ENCODE results near the gene FOS.
"Not testable (repeated sequence)": the region's sequence is repeated elsewhere in the genome, so short reads cannot be mapped to it uniquely, and the experiment has no call there.

Gene FOS

GRCh38 chr14:75309561-75309960 is 30.9 kb downstream of the FOS start:
- H3K4me3 ChIP-seq (ENCODE audit: insufficient read depth in 1 of 2, low read depth in 1 of 2, low read length in 2 of 2); H3K9ac ChIP-seq (ENCODE audit: low read length); H3K27ac ChIP-seq (ENCODE audit: low read length, poor library complexity, severe bottlenecking); H2BK15ac ChIP-seq (ENCODE audit: low read depth, poor library complexity, severe bottlenecking); DNase-seq; H2AK5ac ChIP-seq (ENCODE audit: low read length, severe bottlenecking); H4K91ac ChIP-seq (ENCODE audit: low read length); H2AFZ ChIP-seq (ENCODE audit: low read depth, low read length); H4K8ac ChIP-seq (ENCODE audit: low read length); H3K23ac ChIP-seq (ENCODE audit: low read length in 2 of 2); H3K4me2 ChIP-seq (ENCODE audit: low read length, poor library complexity, severe bottlenecking); H3K4ac ChIP-seq (ENCODE audit: low read depth in 1 of 2, low read length in 2 of 2); H2BK5ac ChIP-seq (ENCODE audit: low read depth, low read length, poor library complexity, severe bottlenecking); H3K14ac ChIP-seq (ENCODE audit: low read length in 2 of 2); H3K4me1 ChIP-seq (ENCODE audit: control insufficient read depth, insufficient read depth, low read depth, low read length); H3K36me3 ChIP-seq (ENCODE audit: control insufficient read depth in 1 of 2, insufficient read depth in 2 of 2, low read depth in 1 of 2, low read length in 2 of 2); H3K18ac ChIP-seq (ENCODE audit: low read depth in 1 of 2, low read length in 2 of 2); H3K9me3 ChIP-seq (ENCODE audit: control insufficient read depth, low read length); H2BK12ac ChIP-seq (ENCODE audit: low read length in 2 of 2); H3K79me1 ChIP-seq (replicated peaks; ENCODE audit: low read length, poor library complexity, severe bottlenecking); H2BK120ac ChIP-seq (ENCODE audit: low read depth, low read length): not testable (repeated sequence)
- 95% methylated on average over 14 of the region's 14 CpGs for WGBS
- peaks cover 0 to 13% of the 10 kb centered on the region in 2 experiments for H3K27me3 ChIP-seq (ENCODE audit: control insufficient read depth in 1 of 2, insufficient read depth in 1 of 2, low read length in 2 of 2)

- WGBS: 39% methylated on average over 10 of the region's 13 CpGs
- peaks cover 5% of the 10 kb centered on the region for H3K4me1 ChIP-seq (ENCODE audit: control insufficient read depth, insufficient read depth, low read depth, low read length)
Measured at GRCh38 chr14:75310295-75311111, 31.9 kb downstream of the FOS start.

GRCh38 chr14:75311356-75311755 is 32.7 kb downstream of the FOS start:
- Histone ChIP-seq H3K4me2 (ENCODE audit: low read length, poor library complexity, severe bottlenecking) (no peak overlapping the region), H3K18ac (ENCODE audit: low read depth in 1 of 2, low read length in 2 of 2) (no peak overlapping the region), H3K4ac (ENCODE audit: low read depth in 1 of 2, low read length in 2 of 2) (no peak overlapping the region), H3K27me3 (ENCODE audit: control insufficient read depth in 1 of 2, insufficient read depth in 1 of 2, low read length in 2 of 2) (peaks cover 0 to 22% of the 10 kb centered on the region in 2 experiments), H3K9ac (ENCODE audit: low read length) (peak overlapping the region; percentile 89), H4K91ac (ENCODE audit: low read length) (no peak overlapping the region), H2BK120ac (ENCODE audit: low read depth, low read length) (no peak overlapping the region), H2AFZ (ENCODE audit: low read depth, low read length) (no peak overlapping the region), H3K14ac (ENCODE audit: low read length in 2 of 2) (no peak overlapping the region), H3K36me3 (ENCODE audit: control insufficient read depth in 1 of 2, insufficient read depth in 2 of 2, low read depth in 1 of 2, low read length in 2 of 2) (no peaks in the 10 kb centered on the region), H3K4me3 (ENCODE audit: insufficient read depth in 1 of 2, low read depth in 1 of 2, low read length in 2 of 2) (no peak overlapping the region), H3K23ac (ENCODE audit: low read length in 2 of 2) (no peak overlapping the region), H3K27ac (ENCODE audit: low read length, poor library complexity, severe bottlenecking) (no peak overlapping the region), H3K4me1 (ENCODE audit: control insufficient read depth, insufficient read depth, low read depth, low read length) (peaks cover 5% of the 10 kb centered on the region), H3K79me1 (replicated peaks; ENCODE audit: low read length, poor library complexity, severe bottlenecking) (no peaks in the 10 kb centered on the region), H2BK15ac (ENCODE audit: low read depth, poor library complexity, severe bottlenecking) (no peak overlapping the region), H3K9me3 (ENCODE audit: control insufficient read depth, low read length) (no peaks in the 10 kb centered on the region), H2BK5ac (ENCODE audit: low read depth, low read length, poor library complexity, severe bottlenecking) (no peak overlapping the region), H4K8ac (ENCODE audit: low read length) (no peak overlapping the region), H2BK12ac (ENCODE audit: low read length in 2 of 2) (no peak overlapping the region), H2AK5ac (ENCODE audit: low read length, severe bottlenecking) (no peak overlapping the region)
- WGBS: 95% methylated on average over 4 of the region's 4 CpGs
- no peak for DNase-seq

More at GRCh38 chr14:75310295-75311111, 31.9 kb downstream of the FOS start:
- H3K4ac ChIP-seq (ENCODE audit: low read depth in 1 of 2, low read length in 2 of 2): no peak overlapping the region
- H3K9ac ChIP-seq (ENCODE audit: low read length): peak overlapping the region; percentile 89
- H3K27ac ChIP-seq (ENCODE audit: low read length, poor library complexity, severe bottlenecking): no peak overlapping the region
- peak overlapping the region; percentile 67 for H4K91ac ChIP-seq (ENCODE audit: low read length)
- H3K4me2 ChIP-seq (ENCODE audit: low read length, poor library complexity, severe bottlenecking): no peak overlapping the region
- H2BK15ac ChIP-seq (ENCODE audit: low read depth, poor library complexity, severe bottlenecking): no peak overlapping the region
- no peaks in the 10 kb centered on the region for H3K36me3 ChIP-seq (ENCODE audit: control insufficient read depth in 1 of 2, insufficient read depth in 2 of 2, low read depth in 1 of 2, low read length in 2 of 2)
- H2BK120ac ChIP-seq (ENCODE audit: low read depth, low read length): no peak overlapping the region
- H2AK5ac ChIP-seq (ENCODE audit: low read length, severe bottlenecking): no peak overlapping the region
- peak overlapping the region; percentile 49 to 63 for H2BK12ac ChIP-seq (ENCODE audit: low read length in 2 of 2)
- H3K9me3 ChIP-seq (ENCODE audit: control insufficient read depth, low read length): no peaks in the 10 kb centered on the region
- H3K23ac ChIP-seq (ENCODE audit: low read length in 2 of 2): no peak overlapping the region
- DNase-seq: peak; percentile 96
- peak overlapping the region; percentile 30 for H2AFZ ChIP-seq (ENCODE audit: low read depth, low read length)
- H3K27me3 ChIP-seq (ENCODE audit: control insufficient read depth in 1 of 2, insufficient read depth in 1 of 2, low read length in 2 of 2): peaks cover 0 to 21% of the 10 kb centered on the region in 2 experiments
- H3K4me3 ChIP-seq (ENCODE audit: insufficient read depth in 1 of 2, low read depth in 1 of 2, low read length in 2 of 2): peak overlapping the region in 1 of 2 experiments; percentile 3
- no peak overlapping the region for H2BK5ac ChIP-seq (ENCODE audit: low read depth, low read length, poor library complexity, severe bottlenecking)
- no peak overlapping the region for H3K14ac ChIP-seq (ENCODE audit: low read length in 2 of 2)
- peak overlapping the region; percentile 28 to 55 for H3K18ac ChIP-seq (ENCODE audit: low read depth in 1 of 2, low read length in 2 of 2)
- peak overlapping the region; percentile 85 for H4K8ac ChIP-seq (ENCODE audit: low read length)
- no peaks in the 10 kb centered on the region for H3K79me1 ChIP-seq (replicated peaks; ENCODE audit: low read length, poor library complexity, severe bottlenecking)

GRCh38 chr14:75312341-75312740 is 33.7 kb downstream of the FOS start:
- Histone ChIP-seq H3K9ac (ENCODE audit: low read length) (no peak overlapping the region), H3K4me1 (ENCODE audit: control insufficient read depth, insufficient read depth, low read depth, low read length) (peaks cover 5% of the 10 kb centered on the region), H3K36me3 (ENCODE audit: control insufficient read depth in 1 of 2, insufficient read depth in 2 of 2, low read depth in 1 of 2, low read length in 2 of 2) (no peaks in the 10 kb centered on the region), H3K18ac (ENCODE audit: low read depth in 1 of 2, low read length in 2 of 2) (no peak overlapping the region), H3K27me3 (ENCODE audit: control insufficient read depth in 1 of 2, insufficient read depth in 1 of 2, low read length in 2 of 2) (peaks cover 0 to 27% of the 10 kb centered on the region in 2 experiments), H4K8ac (ENCODE audit: low read length) (no peak overlapping the region), H2BK12ac (ENCODE audit: low read length in 2 of 2) (no peak overlapping the region), H3K4me2 (ENCODE audit: low read length, poor library complexity, severe bottlenecking) (no peak overlapping the region), H3K9me3 (ENCODE audit: control insufficient read depth, low read length) (no peaks in the 10 kb centered on the region), H4K91ac (ENCODE audit: low read length) (no peak overlapping the region), H2BK120ac (ENCODE audit: low read depth, low read length) (no peak overlapping the region), H3K4ac (ENCODE audit: low read depth in 1 of 2, low read length in 2 of 2) (no peak overlapping the region), H2AK5ac (ENCODE audit: low read length, severe bottlenecking) (no peak overlapping the region), H2BK15ac (ENCODE audit: low read depth, poor library complexity, severe bottlenecking) (no peak overlapping the region), H3K27ac (ENCODE audit: low read length, poor library complexity, severe bottlenecking) (no peak overlapping the region), H3K4me3 (ENCODE audit: insufficient read depth in 1 of 2, low read depth in 1 of 2, low read length in 2 of 2) (no peak overlapping the region), H2AFZ (ENCODE audit: low read depth, low read length) (no peak overlapping the region), H3K23ac (ENCODE audit: low read length in 2 of 2) (no peak overlapping the region), H2BK5ac (ENCODE audit: low read depth, low read length, poor library complexity, severe bottlenecking) (no peak overlapping the region), H3K14ac (ENCODE audit: low read length in 2 of 2) (no peak overlapping the region), H3K79me1 (replicated peaks; ENCODE audit: low read length, poor library complexity, severe bottlenecking) (no peaks in the 10 kb centered on the region)
- DNase-seq: no peak
- 96% methylated on average over 4 of the region's 4 CpGs for WGBS

All from mesenchymal stem cell (in vitro differentiated cells and primary cell).